ENCODE results near the gene FXR1.

FXR1 gene

DNA sequence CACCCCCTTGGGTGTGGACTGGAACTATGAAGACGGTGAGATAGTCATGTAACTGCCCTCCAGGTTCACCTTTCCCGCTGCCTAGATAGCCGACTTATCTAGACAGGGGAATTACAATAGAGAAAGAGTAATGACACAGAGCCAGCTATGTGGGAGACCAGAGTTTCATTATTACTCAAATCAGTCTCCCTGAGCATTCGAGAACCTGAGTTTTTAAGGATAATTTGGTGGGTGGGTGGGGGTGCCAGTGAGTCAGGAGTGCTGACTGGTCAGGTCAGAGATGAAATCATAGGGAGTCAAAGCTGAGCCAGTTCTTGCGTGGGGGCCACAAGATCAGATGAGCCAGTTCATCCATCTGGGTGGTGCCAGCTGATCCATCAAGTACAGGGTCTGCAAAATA lies 96.8 kb downstream of the FXR1 start:
- no peak for DNase-seq

DNA sequence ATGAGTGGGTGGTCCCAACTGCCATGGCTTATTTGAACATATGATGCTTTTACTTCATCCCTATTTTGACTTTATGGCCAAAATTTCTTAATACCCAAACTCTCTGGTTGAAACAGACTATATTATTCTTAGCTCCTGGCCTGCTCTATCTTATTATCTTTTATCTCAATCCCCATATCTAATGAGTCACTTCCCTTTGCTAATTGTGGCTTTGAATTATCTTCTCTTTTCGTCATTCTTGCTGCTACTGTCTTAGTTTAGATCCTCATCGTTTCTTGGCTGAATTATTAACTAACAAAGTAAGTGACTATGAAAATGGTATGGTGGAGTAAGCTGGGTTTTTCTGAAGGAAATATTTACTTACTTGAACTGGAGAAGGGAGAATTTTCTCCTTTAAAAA lies 105.2 kb downstream of the FXR1 start:
- no peak for DNase-seq

DNA sequence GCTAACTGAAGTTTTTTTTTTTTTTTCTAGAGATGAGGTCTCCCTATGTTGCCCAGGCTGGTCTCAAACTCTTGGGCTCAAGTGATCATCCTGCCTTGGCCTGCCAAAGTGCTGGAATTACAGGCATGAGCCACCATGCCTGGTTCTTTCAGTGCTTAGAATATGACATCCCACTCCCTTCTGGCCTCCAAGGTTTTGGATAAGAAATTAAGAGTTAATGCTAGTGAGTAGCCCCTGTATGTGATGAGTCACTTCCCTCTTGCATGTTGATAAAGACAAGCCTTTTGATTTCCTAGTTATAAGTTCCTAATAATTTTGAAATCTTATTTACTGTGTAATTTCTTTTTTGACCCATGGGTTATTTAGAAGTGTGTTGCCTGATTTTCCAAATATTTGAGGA lies 112.7 kb downstream of the FXR1 start:
- no peak for DNase-seq

DNA sequence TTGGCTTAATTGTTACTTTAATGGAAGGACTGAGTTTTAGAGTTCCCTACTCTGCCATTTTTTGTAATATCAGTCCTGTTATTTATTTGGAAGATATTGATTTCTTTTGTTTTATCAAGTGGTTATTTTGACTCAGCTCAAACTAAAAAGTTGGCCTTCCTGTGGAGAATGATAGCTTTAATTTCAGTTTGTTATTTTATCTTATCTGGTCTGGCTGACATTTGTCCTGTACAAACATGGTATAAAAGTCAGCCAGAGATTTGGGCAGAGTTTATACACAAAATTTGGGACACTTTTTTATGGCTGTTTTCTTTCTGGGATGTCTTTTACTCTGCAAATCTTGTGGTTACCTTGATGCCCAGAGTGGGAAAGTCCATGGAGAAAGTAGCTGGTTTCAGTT lies 118.5 kb downstream of the FXR1 start:
- DNase-seq: no peak

Data from CD4-positive, alpha-beta T cell treated with Interleukin-4 for 1 hour (primary cell).